ENCODE measurements around the gene CFAP141. TPM values are rescaled to one million over a fixed set of nuclear protein-coding genes. Genes with fewer than 3 reads are reported as not detected.
A peak's percentile ranks its signal among the peaks of the same experiment; 100 is the strongest.

CFAP141 gene
- total RNA-seq, 1 experiment from 2014 or later = not detected

DNA sequence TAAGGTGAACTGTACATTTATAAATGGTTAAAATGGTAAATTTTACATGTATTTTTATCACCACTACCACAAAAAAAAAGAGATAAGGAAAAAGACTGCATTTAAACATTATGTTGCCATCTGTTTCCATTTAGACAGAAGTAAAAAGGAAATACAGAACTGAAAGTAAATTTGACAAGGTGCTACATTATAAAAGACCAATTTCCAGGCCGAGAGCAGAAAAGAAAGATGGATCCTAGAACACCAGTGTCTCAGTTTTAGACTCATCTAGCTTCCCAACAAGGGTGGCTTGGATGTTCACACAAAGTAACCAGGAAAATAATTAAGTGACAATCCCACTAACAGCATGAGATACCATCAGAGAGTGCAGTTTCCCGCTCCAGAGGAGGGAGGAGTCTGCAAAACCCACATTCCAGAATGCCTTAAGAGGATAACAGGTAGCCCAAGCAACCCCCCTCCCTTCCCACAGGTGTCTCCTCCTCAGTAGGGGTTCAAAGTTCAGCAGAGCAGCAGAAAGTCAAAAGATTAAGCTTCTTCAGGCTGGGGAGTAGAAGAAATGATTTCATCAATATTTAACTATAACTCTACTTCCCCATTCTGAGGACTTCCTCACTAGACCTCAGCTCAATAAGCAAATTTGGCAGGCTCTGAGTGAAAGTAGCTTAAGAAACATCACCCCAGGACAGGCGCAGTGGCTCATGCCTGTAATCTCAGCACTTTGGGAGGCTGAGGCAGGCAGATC lies 26.0 kb downstream of the CFAP141 start:
- in situ Hi-C loops (cut with HindIII; ENCODE audit: low pct_unique_long_range_greater_than_20kb, low sequenced_read_pairs) = no loop called here
- no peak for DNase-seq (ENCODE audit: low read depth)

DNA sequence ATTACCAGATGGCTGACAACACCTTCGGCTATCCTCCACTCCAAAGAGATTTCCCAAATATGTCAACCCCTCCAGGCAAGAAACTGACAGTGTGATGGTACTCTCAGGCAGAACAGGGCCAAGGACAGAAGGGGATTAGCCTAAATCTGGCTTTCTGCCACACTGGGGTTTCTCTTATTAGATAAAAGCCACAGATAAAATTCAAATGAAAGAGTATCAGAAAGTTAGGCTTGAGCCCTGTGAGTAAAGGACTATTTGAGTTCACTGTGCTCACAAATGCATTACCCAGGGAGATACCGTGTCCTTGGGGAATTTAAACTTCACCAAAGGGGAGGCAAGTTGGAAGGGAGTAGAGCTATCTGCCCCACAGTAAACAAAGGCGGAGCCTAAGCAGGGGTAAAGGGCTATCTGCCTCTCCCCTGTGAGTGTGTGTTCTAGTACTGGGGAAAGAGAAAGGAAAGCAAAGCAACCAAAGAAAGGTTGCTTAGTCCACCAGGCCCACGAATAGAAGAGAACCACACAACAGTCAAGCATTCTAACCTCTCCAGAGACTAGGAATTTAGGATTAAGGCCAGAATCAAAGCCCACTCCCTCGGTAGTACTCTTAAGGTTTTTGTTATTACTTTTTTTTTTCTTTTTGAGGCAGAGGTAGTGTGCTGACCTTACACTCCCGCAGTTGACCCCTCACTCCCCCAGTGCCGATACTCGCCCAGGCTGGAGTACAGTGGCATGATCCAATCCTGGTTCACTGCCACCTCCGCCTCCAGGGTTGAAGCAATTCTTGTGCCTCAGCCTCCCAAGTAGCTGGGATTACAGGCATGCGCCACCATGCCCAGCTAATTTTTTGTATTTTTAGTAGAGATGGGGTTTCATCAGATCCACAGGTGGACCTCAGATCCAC lies 27.0 kb downstream of the CFAP141 start:
- no peak for DNase-seq (ENCODE audit: low read depth)
- in situ Hi-C loops (cut with HindIII; ENCODE audit: low pct_unique_long_range_greater_than_20kb, low sequenced_read_pairs) = no loop called here

GRCh38 chr1:154178013-154178412 lies 28.1 kb downstream of the CFAP141 start:
- in situ Hi-C loops (cut with HindIII; ENCODE audit: low pct_unique_long_range_greater_than_20kb, low sequenced_read_pairs) = no loop called here
- DNase-seq (ENCODE audit: low read depth) = no peak

GRCh38 chr1:154176337-154176736 lies 29.8 kb downstream of the CFAP141 start:
- in situ Hi-C loops (cut with HindIII; ENCODE audit: low pct_unique_long_range_greater_than_20kb, low sequenced_read_pairs) = no loop called here
- peak; percentile 55 for DNase-seq (ENCODE audit: low read depth)

GRCh38 chr1:154174654-154175053 lies 31.5 kb downstream of the CFAP141 start:
- no peak for DNase-seq (ENCODE audit: low read depth)
- in situ Hi-C loops (cut with HindIII; ENCODE audit: low pct_unique_long_range_greater_than_20kb, low sequenced_read_pairs) = no loop called here

DNA sequence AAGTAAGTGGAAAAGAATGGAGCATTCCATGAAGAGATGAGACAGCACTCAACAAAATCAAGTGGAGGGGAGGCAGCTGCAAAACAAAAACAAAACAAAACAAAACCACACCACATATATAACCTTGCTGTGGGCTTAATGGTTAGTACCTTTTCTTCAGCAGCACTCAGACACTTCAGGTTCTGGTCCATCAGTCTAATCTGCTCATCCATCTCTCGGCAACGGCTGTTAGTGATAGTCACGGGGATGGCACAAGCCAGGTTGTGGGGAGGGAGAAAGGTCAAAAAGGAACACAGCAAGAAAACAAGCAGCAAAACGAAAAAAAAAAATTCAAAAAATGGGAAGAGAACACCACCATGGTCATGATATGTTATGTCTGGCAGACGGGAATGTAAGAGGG lies 34.3 kb downstream of the CFAP141 start:
- in situ Hi-C loops (cut with HindIII; ENCODE audit: low pct_unique_long_range_greater_than_20kb, low sequenced_read_pairs) = no loop called here
- no peak for DNase-seq (ENCODE audit: low read depth)

GRCh38 chr1:154171223-154171583 lies 34.9 kb downstream of the CFAP141 start:
- in situ Hi-C loops (cut with HindIII; ENCODE audit: low pct_unique_long_range_greater_than_20kb, low sequenced_read_pairs) = no loop called here
- DNase-seq (ENCODE audit: low read depth) = no peak

- no peak for DNase-seq (ENCODE audit: low read depth)
- in situ Hi-C loops (cut with HindIII; ENCODE audit: low pct_unique_long_range_greater_than_20kb, low sequenced_read_pairs) = no loop called here
Observed at GRCh38 chr1:154170547-154171222, 35.4 kb downstream of the CFAP141 start.

- in situ Hi-C loops (cut with HindIII; ENCODE audit: low pct_unique_long_range_greater_than_20kb, low sequenced_read_pairs) = no loop called here
- no peak for DNase-seq (ENCODE audit: low read depth)
Observed at GRCh38 chr1:154167461-154167860, 38.7 kb downstream of the CFAP141 start.

DNA sequence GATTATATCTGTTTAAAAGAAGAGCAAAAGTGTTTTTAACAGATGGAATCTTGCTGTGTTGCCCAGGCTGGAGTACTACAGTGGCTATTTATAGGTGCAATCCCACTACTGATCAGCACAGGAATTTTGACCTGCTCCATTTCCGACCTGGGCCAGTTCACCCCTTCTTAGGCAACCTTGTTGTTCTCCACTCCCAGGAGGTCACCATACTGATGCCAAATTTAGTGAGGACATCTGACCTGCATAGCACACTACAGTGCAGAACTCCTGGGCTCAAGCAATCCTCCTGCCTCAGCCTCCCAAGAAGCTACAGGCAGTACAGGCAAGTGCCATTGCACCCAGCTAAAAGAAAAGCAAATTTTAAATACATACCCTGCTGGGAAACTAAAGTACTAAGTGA lies 39.9 kb downstream of the CFAP141 start:
- in situ Hi-C loops (cut with HindIII; ENCODE audit: low pct_unique_long_range_greater_than_20kb, low sequenced_read_pairs) = no loop called here
- no peak for DNase-seq (ENCODE audit: low read depth)

DNA sequence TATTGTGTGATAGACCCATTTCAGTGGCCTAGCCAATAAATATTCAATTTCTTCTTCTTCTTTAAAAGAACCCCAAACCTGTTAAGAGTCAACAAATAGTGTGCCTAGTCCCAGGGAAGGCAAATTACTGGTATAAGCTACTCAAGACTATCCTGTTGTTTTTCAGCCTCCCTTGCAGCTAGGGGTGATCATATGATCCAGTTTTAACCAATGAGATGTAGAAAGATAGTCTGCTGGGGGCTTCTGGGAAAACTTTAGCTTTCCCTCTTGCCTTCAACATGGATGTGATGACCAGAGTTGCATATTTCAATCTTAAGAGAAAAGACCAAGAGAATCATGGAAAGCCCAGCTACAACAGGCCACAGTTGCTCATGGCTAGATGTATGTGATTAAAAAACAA lies 46.6 kb downstream of the CFAP141 start:
- in situ Hi-C loops (cut with HindIII; ENCODE audit: low pct_unique_long_range_greater_than_20kb, low sequenced_read_pairs) = no loop called here
- DNase-seq (ENCODE audit: low read depth) = no peak

GRCh38 chr1:154158307-154159125 lies 47.6 kb downstream of the CFAP141 start:
- in situ Hi-C loops (cut with HindIII; ENCODE audit: low pct_unique_long_range_greater_than_20kb, low sequenced_read_pairs) = no loop called here
- DNase-seq (ENCODE audit: low read depth) = no peak

DNA sequence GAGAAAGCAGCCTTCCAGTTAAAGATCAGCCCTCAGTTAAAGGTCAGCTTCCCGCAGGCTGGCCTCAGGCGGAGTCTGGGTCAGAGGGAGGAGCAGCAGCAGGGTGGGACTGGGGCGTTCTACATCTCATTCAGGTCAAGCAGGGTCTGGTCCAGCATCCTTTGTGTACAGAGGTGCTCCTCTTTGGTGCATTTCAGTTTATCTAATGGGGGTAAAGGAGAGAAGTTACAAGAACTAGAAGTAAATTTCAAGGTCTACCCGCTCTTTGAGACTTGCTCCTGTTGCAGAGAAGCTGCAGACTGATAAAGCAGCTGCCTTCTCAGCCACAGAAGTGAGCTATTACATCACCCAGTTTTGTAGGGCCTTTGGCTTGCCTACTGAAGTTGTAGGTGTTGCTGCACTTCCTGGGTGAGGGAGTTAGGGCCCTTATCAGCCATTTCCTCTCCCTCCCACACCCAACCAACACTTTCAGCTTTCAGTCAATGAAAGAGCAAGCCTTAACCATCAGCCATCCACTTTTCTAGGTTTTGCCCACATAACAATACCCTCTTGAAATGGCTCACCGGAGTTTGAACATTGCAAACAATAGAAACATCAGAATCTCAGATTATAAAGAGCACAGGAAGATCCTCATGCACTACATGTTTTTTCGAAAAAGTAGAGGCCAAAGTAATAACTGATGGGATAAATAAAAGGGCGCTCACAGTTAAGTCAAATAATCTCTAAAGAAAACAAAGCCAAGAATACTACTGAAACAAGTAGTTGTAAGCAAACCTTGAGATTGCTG lies 48.4 kb downstream of the CFAP141 start:
- DNase-seq (ENCODE audit: low read depth) = no peak
- in situ Hi-C loops (cut with HindIII; ENCODE audit: low pct_unique_long_range_greater_than_20kb, low sequenced_read_pairs) = no loop called here

DNA sequence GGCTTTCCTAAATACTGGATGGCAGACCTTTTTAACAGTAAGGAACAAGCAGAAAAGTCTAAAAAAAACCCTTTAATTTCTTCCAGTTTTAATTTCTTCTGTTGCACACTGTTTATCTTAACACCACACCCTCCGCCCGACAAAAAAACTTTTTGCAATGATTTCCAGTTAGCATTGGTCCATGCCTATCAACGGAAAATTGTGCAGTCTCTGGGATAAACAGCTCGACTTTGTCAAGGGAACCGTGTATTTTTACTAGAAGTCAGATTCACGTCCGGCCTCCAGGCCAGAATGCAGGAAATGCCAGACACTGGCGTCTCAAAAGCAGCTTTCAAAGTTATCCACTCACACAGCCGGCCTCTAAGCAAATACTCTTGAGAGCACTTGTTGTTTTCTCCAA lies 50.9 kb downstream of the CFAP141 start:
- in situ Hi-C loops (cut with HindIII; ENCODE audit: low pct_unique_long_range_greater_than_20kb, low sequenced_read_pairs) = no loop called here
- DNase-seq (ENCODE audit: low read depth) = no peak

GRCh38 chr1:154154534-154155191 lies 51.5 kb downstream of the CFAP141 start, which contains the start of gene NUP210L:
Gene NUP210L, minus strand, starts transcription at chr1:154155073.
- in situ Hi-C loops (cut with HindIII; ENCODE audit: low pct_unique_long_range_greater_than_20kb, low sequenced_read_pairs) = no loop called here
- DNase-seq (ENCODE audit: low read depth) = no peak

DNA sequence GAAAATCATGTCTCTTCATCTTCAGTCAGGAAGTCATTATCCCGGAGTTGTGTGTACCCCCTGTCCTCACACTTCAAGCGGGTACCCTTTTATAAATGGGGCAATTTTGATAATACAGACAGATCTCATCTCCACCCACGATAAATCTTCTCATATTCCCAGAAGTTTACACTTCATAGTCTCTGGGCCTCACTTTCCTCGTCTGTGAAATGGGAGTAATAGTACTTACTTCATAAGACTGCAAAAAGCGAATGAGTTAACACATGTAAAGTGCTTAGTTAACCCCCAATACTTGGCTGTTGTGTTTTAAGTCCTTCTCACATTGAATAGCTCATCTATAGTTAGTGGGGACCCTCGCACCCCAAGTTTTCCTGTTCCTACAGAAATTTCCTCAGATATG lies 52.1 kb downstream of the CFAP141 start:
- DNase-seq (ENCODE audit: low read depth) = no peak
- in situ Hi-C loops (cut with HindIII; ENCODE audit: low pct_unique_long_range_greater_than_20kb, low sequenced_read_pairs) = no loop called here

- in situ Hi-C loops (cut with HindIII; ENCODE audit: low pct_unique_long_range_greater_than_20kb, low sequenced_read_pairs) = no loop called here
- no peak for DNase-seq (ENCODE audit: low read depth)
Observed at GRCh38 chr1:154151311-154151710, 54.8 kb downstream of the CFAP141 start.
